Duodenal mucosa (tissue), 2 donors: ENCODE results near the gene DEFB132.

Source experiments
- H3K27ac ChIP-seq: one replicate; pipeline ENCODE4 v1.7.0; 2013; ENCODE audit warnings: low read depth, low read length
- H3K27me3 ChIP-seq, 2 donors: one replicate each; pipeline ENCODE4 v1.7.0; 2013; ENCODE audit warnings: low read length in 2 of 2, control low read depth in 1 of 2; ENCODE audit not compliant: insufficient read depth in 2 of 2, control insufficient read depth in 1 of 2
- H3K36me3 ChIP-seq, 2 donors: one replicate each; pipeline ENCODE4 v1.7.0; 2013; ENCODE audit warnings: low read length in 2 of 2, control low read depth in 1 of 2; ENCODE audit not compliant: insufficient read depth in 2 of 2, control insufficient read depth in 1 of 2
- H3K4me1 ChIP-seq, 2 donors: one replicate each; pipeline ENCODE4 v1.7.0; 2013; ENCODE audit warnings: low read length in 2 of 2, control low read depth in 1 of 2; ENCODE audit not compliant: insufficient read depth in 2 of 2, control insufficient read depth in 1 of 2
- H3K4me3 ChIP-seq, 2 donors: one replicate each; pipeline ENCODE4 v1.7.0; 2013; ENCODE audit warnings: low read length in 2 of 2, low read depth in 1 of 2
- H3K9ac ChIP-seq, 2 donors: one replicate each; pipeline ENCODE4 v1.7.0; 2013; ENCODE audit warnings: low read length in 2 of 2, low read depth in 1 of 2
- H3K9me3 ChIP-seq, 2 donors: one replicate each; pipeline ENCODE4 v1.7.0; 2013; ENCODE audit warnings: low read length in 2 of 2, control low read depth in 1 of 2; ENCODE audit not compliant: control insufficient read depth in 1 of 2

The DEFB132 gene

DNA sequence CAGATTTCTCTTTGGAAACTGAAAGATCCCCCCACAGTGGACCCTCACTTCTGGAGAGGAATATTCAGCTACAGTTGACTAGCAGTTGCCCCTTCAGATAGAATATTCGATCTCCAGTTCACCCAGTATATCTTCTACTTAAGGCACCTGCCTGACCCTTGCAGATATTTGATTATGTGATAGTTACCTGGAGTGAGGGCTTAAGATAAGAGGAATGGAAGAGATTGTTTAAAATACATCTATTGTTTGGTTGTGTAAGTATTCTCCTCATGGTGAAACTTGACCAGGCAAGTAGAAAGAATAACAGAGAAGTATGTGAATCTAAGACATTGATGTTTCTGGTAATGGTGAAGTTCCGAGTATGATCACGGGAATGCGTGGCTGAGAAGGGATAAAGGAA, 38.3 kb downstream of the DEFB132 start:
- peaks cover 0 to 10% of the 10 kb centered on the region in 2 donors for H3K36me3 ChIP-seq
- H3K9ac ChIP-seq: no peak overlapping the region
- H3K4me1 ChIP-seq: peaks cover 23 to 32% of the 10 kb centered on the region in 2 donors
- H3K27me3 ChIP-seq: no peaks in the 10 kb centered on the region
- no peaks in the 10 kb centered on the region for H3K9me3 ChIP-seq
- no peak overlapping the region for H3K4me3 ChIP-seq
- H3K27ac ChIP-seq: no peak overlapping the region

DNA sequence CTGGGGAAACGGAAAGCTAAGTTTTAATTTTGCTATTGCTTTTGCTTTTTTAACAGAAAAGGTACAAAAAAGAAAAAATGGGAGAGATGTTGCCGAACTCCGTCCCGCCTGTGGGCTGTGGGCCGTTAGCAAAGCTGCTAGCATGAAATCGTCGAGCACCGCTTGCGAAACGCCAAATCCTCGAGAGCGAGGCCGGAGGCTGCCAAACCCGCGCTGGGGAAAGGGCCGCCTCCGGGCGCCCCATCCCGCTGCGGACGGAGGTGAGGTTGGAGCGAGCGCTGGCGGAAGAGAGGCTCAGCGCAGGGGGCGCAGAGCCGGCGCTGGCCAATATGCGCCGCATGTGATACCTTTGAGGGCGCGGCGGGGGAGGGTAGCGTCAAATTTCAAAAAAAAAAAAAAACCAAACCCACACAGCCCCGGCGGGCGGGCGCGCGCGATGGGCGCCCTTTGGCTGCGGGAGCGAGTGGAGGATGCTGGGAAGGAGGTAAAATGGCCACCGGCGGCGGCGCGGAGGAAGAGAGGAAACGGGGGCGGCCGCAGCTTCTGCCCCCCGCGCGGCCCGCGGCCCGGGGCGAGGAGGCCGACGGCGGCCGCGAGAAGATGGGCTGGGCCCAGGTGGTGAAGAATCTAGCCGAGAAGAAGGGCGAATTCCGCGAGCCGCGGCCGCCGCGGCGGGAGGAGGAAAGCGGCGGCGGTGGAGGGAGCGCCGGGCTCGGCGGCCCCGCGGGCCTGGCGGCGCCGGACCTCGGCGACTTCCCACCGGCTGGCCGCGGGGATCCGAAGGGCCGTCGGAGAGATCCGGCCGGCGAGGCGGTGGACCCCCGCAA, 39.8 kb downstream of the DEFB132 start, which contains the start of gene ZCCHC3:
Gene ZCCHC3, plus strand, starts transcription at position 473 of the 827 bp plus-strand sequence. Its CDS starts 17 bp downstream, at position 490.
- Histone ChIP-seq H3K4me1 (peaks cover 24 to 26% of the 10 kb centered on the region in 2 donors), H3K4me3 (peak within 1 kb of the TSS; percentile 98 to 99)

DNA sequence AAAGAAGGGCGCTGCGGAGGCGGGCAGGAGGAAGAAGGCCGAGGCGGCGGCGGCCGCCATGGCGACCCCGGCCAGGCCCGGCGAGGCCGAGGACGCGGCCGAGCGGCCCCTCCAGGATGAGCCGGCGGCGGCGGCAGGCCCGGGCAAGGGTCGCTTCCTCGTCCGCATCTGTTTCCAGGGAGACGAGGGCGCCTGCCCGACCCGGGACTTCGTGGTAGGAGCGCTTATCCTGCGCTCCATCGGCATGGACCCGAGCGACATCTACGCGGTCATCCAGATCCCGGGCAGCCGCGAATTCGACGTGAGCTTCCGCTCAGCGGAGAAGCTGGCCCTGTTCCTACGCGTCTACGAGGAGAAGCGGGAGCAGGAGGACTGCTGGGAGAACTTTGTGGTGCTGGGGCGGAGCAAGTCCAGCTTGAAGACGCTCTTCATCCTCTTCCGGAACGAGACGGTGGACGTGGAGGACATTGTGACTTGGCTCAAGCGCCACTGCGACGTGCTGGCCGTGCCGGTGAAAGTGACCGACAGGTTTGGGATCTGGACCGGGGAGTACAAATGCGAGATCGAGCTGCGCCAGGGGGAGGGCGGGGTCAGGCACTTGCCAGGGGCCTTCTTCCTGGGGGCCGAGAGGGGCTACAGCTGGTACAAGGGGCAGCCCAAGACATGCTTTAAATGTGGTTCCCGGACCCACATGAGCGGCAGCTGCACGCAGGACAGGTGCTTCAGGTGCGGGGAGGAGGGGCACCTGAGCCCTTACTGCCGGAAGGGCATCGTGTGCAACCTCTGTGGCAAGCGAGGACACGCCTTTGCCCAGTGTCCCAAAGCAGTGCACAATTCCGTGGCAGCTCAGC, 40.6 kb downstream of the DEFB132 start:
- H3K27ac ChIP-seq: peak overlapping the region; percentile 94
- no peaks in the 10 kb centered on the region for H3K27me3 ChIP-seq
- H3K4me1 ChIP-seq: peaks cover 24 to 26% of the 10 kb centered on the region in 2 donors
- peak overlapping the region; percentile 98 to 99 for H3K4me3 ChIP-seq
- H3K36me3 ChIP-seq: peaks cover 0 to 10% of the 10 kb centered on the region in 2 donors
- no peaks in the 10 kb centered on the region for H3K9me3 ChIP-seq
- peak overlapping the region; percentile 92 to 97 for H3K9ac ChIP-seq

More for the DNA sequence above, 39.8 kb downstream of the DEFB132 start, which contains the start of gene ZCCHC3:
- Histone ChIP-seq H3K27ac (peak within 1 kb of the TSS; percentile 94), H3K9me3 (no peaks in the 10 kb centered on the region), H3K9ac (peak within 1 kb of the TSS; percentile 92 to 97), H3K27me3 (no peaks in the 10 kb centered on the region), H3K36me3 (peaks cover 0 to 10% of the 10 kb centered on the region in 2 donors)

DNA sequence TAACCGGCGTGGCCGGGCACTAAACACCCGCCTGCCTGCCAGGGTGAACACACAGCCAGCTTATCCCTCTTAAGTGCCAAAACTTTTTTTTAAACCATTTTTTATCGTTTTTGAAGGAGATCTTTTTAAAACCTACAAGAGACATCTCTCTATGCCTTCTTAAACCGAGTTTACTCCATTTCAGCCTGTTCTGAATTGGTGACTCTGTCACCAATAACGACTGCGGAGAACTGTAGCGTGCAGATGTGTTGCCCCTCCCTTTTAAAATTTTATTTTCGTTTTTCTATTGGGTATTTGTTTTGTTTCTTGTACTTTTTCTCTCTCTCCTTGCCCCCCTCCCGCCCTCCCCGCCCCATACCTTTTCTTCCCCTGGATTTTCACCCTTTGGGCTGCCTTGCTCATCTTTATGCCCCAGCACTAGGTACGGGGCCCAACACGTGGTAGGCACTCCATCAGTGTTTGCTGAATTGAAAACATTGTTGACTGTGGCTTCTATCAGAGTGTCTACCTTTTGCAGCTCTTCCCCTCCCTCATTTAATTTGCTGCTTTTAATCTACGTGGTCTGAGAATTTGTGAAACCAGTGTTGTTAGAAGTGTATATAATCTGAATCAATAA, 41.4 kb downstream of the DEFB132 start:
- H3K9me3 ChIP-seq: no peaks in the 10 kb centered on the region
- H3K4me3 ChIP-seq: peak overlapping the region; percentile 98 to 99
- peak overlapping the region; percentile 92 to 97 for H3K9ac ChIP-seq
- H3K27me3 ChIP-seq: no peaks in the 10 kb centered on the region
- peaks cover 0 to 10% of the 10 kb centered on the region in 2 donors for H3K36me3 ChIP-seq
- H3K4me1 ChIP-seq: peaks cover 24 to 26% of the 10 kb centered on the region in 2 donors
- H3K27ac ChIP-seq: no peak overlapping the region

DNA sequence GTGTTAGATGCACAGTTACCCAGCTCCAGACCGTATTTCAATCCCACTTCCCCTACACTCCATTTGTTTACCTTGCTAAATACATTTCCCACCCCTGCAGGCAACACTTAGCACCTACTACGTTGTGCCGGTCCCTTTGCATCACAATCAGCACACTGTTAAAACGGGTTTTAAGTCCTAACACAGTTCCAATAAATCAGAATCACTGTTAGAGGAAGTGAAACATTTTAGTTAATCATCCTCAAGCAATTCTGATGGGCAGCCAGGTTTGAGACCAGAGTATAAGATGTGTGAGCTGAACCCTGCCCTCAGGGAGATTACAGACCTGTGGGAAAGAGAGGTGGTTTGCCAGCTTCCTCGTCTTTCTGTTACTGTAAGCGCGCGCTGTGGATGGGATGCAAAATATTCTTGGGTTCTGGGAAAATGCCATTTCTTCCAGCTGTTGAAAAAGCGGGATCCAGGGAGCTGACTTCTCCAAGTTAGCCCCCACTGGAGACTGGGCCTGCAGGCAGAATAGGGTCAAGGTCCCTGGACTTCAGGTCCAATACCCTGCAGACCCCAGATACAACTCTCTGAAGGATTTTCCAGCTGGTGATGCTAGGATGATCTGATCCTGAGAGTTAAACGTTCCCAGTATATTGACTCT, 42.9 kb downstream of the DEFB132 start:
- peaks cover 0 to 10% of the 10 kb centered on the region in 2 donors for H3K36me3 ChIP-seq
- no peak overlapping the region for H3K27ac ChIP-seq
- H3K4me1 ChIP-seq: peaks cover 24 to 26% of the 10 kb centered on the region in 2 donors
- H3K9me3 ChIP-seq: no peaks in the 10 kb centered on the region
- no peaks in the 10 kb centered on the region for H3K27me3 ChIP-seq
- peak overlapping the region in 1 of 2 donors; percentile 99 for H3K4me3 ChIP-seq
- H3K9ac ChIP-seq: no peak overlapping the region

DNA sequence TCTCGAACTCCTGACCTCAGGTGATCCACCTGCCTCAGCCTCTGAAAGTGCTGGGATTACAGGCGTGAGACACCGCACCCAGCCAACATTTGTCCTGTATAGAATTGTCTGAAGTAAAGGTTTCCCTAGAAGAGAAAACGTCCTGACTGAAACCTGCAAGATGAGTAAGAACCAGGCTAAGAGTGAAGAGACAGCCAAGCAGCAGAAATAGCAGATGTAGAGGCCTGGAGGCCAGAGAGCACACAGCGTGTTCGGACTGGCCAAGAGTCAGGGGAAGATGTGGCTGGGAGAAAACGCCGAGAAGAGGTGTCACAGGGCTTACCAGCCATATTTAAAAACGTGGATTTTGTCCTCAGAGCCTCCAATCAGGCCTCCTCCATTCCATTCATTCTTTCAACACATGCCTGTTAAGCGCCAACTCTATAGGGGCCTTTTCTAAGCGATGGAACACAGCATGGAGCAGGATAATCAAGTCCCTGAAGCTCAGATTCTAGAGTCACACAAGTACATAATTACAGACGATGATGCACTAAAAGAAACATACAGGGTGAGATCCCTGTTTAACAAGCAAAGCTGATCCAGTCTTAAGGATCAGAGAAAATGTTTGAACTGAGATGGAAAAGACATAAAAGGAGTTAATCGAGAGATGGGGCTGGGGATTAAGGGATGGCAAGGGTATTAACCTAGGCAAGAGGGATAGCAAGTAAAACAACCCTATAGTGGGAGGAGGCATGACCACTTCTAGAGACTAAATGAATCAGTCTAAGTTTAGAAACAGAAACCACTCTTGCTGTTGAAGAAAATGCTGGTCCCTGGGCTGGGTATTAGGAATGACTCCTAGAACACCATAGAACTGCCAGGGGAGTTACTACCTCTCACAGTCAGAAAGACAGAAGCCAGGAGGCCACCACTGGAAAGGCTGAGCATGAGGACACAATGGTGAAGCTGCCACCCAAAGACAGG, 44.6 kb downstream of the DEFB132 start:
- H3K9ac ChIP-seq: no peak overlapping the region
- peaks cover 0 to 10% of the 10 kb centered on the region in 2 donors for H3K36me3 ChIP-seq
- no peaks in the 10 kb centered on the region for H3K9me3 ChIP-seq
- H3K27me3 ChIP-seq: no peaks in the 10 kb centered on the region
- no peak overlapping the region for H3K4me3 ChIP-seq
- no peak overlapping the region for H3K27ac ChIP-seq
- peaks cover 20 to 24% of the 10 kb centered on the region in 2 donors for H3K4me1 ChIP-seq

DNA sequence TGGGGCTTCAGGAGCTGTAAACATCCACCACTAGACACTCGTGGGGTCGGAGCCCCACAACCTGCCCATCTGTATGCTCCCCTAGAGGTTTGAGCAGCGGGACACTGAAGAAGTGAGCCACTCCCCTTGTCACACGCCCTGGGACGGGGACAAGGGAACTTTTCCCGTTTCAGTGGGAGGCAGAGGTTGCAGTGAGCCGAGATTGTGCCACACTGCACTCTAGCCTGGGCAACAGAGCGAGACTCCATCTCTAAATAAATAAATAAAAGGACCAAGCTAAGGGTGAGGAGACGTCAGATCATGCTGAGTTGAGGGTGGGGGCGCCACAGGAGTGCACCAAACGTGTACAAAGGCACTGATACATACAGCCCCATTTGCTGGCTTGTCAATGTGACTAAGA, 48.2 kb downstream of the DEFB132 start:
- H3K36me3 ChIP-seq: no peaks in the 10 kb centered on the region
- no peaks in the 10 kb centered on the region for H3K27me3 ChIP-seq
- H3K9ac ChIP-seq: no peak overlapping the region
- H3K9me3 ChIP-seq: no peaks in the 10 kb centered on the region
- H3K27ac ChIP-seq: no peak overlapping the region
- H3K4me3 ChIP-seq: no peak overlapping the region
- H3K4me1 ChIP-seq: peaks cover 8 to 16% of the 10 kb centered on the region in 2 donors

DNA sequence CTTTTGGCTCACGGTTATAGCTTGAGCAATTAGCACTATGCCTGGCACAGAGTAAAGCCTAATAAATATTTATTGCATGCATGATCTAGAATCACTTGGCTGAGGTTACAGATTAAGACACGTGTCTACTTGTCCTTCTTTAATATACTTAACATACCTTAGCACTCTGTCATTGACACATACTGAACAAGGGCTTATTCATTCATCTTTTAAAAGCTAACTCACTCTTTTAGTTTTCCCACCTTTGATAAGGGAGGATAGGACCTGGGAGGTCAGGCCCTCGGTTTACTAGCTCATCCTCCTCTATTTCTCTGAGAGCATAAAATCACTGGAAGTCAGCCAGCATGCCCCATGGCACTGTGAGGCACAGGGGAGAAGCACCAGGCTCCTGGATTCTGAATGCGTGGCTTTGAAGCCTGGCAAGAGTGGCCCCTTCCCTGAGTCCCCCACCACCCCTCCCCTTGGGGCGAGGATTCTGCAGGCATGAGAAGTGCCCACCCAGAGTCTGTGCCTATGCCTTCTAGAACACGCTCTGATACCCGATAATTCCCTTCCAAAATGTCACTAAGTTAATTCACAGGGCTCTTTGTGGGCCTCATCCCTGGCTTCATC, 51.0 kb downstream of the DEFB132 start:
- Histone ChIP-seq H3K4me3 (no peak overlapping the region), H3K9ac (no peak overlapping the region), H3K27me3 (no peaks in the 10 kb centered on the region), H3K36me3 (no peaks in the 10 kb centered on the region), H3K27ac (no peak overlapping the region), H3K9me3 (no peaks in the 10 kb centered on the region), H3K4me1 (peaks cover 4 to 10% of the 10 kb centered on the region in 2 donors)
